Measurements from ENCODE around the gene ARIH2. TPM values are rescaled to one million over a fixed set of nuclear protein-coding genes. Genes with fewer than 3 reads are reported as not detected.
A peak's percentile ranks its signal among the peaks of the same experiment; 100 is the strongest.

The ARIH2 gene
- total RNA-seq, 2 experiments from 2014 or later: 96.1 to 99.1 TPM

Small RNA genes lying within 50 kb of the gene (microRNA-seq; reads per million reads assigned to microRNA genes)
- gene MIR191 (ENCODE audit: borderline microRNAs expressed, borderline replicate concordance) (10,261 reads per million, percentile 96 among the genes with 10 or more reads in this experiment), gene MIR425 (ENCODE audit: borderline microRNAs expressed, borderline replicate concordance) (3,624 reads per million, percentile 93 among the genes with 10 or more reads in this experiment)

Other genes starting within 250 kb of the ARIH2 start
- 10 to 100 TPM; 27.3 to 28.7 TPM for gene NCKIPSD, start 232.9 kb upstream of the ARIH2 start, total RNA-seq
- 10 to 100 TPM; 64.3 to 68.3 TPM for gene IP6K2, start 201.6 kb upstream of the ARIH2 start, total RNA-seq
- 10 to 100 TPM; 18.5 to 21.7 TPM for gene PRKAR2A, start 71.0 kb upstream of the ARIH2 start, total RNA-seq
- gene SLC25A20, start 20.0 kb upstream of the ARIH2 start, total RNA-seq: 10 to 100 TPM; 12.9 to 16.2 TPM
- 10 to 100 TPM; 20.2 to 21.7 TPM for gene P4HTM, start 71.4 kb downstream of the ARIH2 start, total RNA-seq
- 100 to 1,000 TPM; 119 to 120 TPM for gene WDR6, start 88.5 kb downstream of the ARIH2 start, total RNA-seq
- 10 to 100 TPM; 19.5 to 19.7 TPM for gene DALRD3, start 99.7 kb downstream of the ARIH2 start, total RNA-seq
- gene NDUFAF3, start 103.3 kb downstream of the ARIH2 start, total RNA-seq: 100 to 1,000 TPM; 113 to 115 TPM
- gene IMPDH2, start 110.6 kb downstream of the ARIH2 start, total RNA-seq: 100 to 1,000 TPM; 565 to 593 TPM
- gene QRICH1, start 175.2 kb downstream of the ARIH2 start, total RNA-seq: 100 to 1,000 TPM; 100 to 111 TPM
- gene QARS1, start 185.9 kb downstream of the ARIH2 start, total RNA-seq: 100 to 1,000 TPM; 265 to 281 TPM
- 10 to 100 TPM; 44.3 to 46.5 TPM for gene USP19, start 202.0 kb downstream of the ARIH2 start, total RNA-seq
- gene LAMB2, start 214.2 kb downstream of the ARIH2 start, total RNA-seq: not detected
- gene CCDC71, start 247.5 kb downstream of the ARIH2 start, total RNA-seq: 10 to 100 TPM; 11.8 to 12.8 TPM